Right atrium auricular region (tissue), 2 donors: ENCODE measurements around the gene TMED4. TPM values are rescaled to one million over a fixed set of nuclear protein-coding genes. Genes with fewer than 3 reads are reported as not detected.

ENCODE experiments used
- DNase-seq: peaks from one replicate; pipeline ENCODE4 v3.0.0-alpha.2; 2019; ENCODE audit warnings: low spot score
- H3K27ac ChIP-seq, 2 donors: fragments of 200-600 bp; sonication (generic); 1 replicate in 1 of 2; 2 replicates in 1 of 2; pipeline ENCODE4 v1.5.1; 2016 to 2019
- H3K27me3 ChIP-seq, 2 donors: fragments of 200-600 bp; sonication (generic); one replicate each; pipeline versions ENCODE4 v1.5.1 to v1.6.0; 2017 to 2019
- H3K36me3 ChIP-seq: fragments of 200-600 bp; sonication (generic); one replicate; pipeline ENCODE4 v1.5.1; 2016
- H3K4me1 ChIP-seq, 2 donors: fragments of 200-600 bp; sonication (generic); one replicate each; pipeline versions ENCODE4 v1.5.1 to v1.6.0; 2017 to 2019
- H3K4me3 ChIP-seq, 2 donors: fragments of 200-600 bp; sonication (generic); 1 replicate in 1 of 2; 2 replicates in 1 of 2; pipeline ENCODE4 v1.5.1; 2017 to 2019; ENCODE audit warnings: mild to moderate bottlenecking in 1 of 2, moderate library complexity in 1 of 2
- H3K9me3 ChIP-seq, 2 donors: fragments of 200-600 bp; sonication (generic); one replicate each; pipeline ENCODE4 v1.5.1; 2019
- total RNA-seq, 2 donors: library from RNA; depleted of rRNA; stranded (reverse); fragments of >200 nt; gene quantifications; one replicate each; pipeline ENCODE4 v1.1.0, GENCODE V29; 2016
- TF ChIP-seq, protein P1 (sequence below), 2 donors: fragments of 200-600 bp; sonication (generic); IDR thresholded peaks; one replicate each; pipeline ENCODE4 v1.5.1; 2019; ENCODE audit warnings: antibody characterized with exemption in 2 of 2

Gene TMED4
- total RNA-seq, 2 donors from 2014 or later = 113 to 120 TPM

DNA sequence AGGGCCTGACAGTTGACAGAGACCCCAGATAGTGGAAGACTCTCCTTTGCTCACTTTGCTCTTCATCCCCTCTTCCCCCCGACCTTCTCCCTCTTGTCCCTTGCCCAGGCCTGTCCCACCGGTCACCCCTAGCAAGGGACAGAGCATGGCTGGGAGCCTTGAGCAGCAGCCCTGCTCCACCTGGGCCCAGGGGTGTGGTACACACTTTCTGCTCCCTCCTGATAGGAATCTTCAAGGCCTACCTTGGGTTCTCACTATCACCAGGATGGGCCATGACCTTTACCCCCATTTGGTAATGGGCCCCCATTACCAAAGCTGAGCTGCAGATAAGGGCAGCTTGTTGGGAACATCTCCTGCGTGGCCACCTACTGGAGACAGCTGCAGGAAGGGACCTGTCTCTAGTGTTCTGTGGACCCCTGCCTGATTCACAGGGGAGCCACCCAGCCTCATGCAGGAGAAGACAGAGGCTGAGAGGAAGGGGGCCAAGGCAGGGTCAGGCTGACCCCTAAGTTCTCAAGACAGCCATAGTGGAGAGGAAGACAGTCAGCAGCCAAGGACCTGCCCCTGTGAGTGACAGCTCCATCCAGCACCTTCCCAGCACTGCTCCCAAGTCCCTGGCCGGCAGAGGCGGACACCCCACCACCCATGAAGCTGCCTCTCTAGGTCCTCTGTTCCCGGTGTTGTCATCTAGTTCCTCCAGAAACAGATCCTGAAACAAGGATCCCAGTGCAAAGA lies 40.0 kb downstream of the TMED4 start:
- Histone ChIP-seq H3K4me3 (no peak overlapping the region), H3K27ac (no peak overlapping the region), H3K27me3 (no peaks in the 10 kb centered on the region), H3K36me3 (no peaks in the 10 kb centered on the region), H3K9me3 (no peaks in the 10 kb centered on the region), H3K4me1 (no peaks in the 10 kb centered on the region)
- no peak for DNase-seq
- TF ChIP-seq, protein P1, sequence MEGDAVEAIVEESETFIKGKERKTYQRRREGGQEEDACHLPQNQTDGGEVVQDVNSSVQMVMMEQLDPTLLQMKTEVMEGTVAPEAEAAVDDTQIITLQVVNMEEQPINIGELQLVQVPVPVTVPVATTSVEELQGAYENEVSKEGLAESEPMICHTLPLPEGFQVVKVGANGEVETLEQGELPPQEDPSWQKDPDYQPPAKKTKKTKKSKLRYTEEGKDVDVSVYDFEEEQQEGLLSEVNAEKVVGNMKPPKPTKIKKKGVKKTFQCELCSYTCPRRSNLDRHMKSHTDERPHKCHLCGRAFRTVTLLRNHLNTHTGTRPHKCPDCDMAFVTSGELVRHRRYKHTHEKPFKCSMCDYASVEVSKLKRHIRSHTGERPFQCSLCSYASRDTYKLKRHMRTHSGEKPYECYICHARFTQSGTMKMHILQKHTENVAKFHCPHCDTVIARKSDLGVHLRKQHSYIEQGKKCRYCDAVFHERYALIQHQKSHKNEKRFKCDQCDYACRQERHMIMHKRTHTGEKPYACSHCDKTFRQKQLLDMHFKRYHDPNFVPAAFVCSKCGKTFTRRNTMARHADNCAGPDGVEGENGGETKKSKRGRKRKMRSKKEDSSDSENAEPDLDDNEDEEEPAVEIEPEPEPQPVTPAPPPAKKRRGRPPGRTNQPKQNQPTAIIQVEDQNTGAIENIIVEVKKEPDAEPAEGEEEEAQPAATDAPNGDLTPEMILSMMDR (IDR thresholded peaks at IDR 0.05) = no peak

DNA sequence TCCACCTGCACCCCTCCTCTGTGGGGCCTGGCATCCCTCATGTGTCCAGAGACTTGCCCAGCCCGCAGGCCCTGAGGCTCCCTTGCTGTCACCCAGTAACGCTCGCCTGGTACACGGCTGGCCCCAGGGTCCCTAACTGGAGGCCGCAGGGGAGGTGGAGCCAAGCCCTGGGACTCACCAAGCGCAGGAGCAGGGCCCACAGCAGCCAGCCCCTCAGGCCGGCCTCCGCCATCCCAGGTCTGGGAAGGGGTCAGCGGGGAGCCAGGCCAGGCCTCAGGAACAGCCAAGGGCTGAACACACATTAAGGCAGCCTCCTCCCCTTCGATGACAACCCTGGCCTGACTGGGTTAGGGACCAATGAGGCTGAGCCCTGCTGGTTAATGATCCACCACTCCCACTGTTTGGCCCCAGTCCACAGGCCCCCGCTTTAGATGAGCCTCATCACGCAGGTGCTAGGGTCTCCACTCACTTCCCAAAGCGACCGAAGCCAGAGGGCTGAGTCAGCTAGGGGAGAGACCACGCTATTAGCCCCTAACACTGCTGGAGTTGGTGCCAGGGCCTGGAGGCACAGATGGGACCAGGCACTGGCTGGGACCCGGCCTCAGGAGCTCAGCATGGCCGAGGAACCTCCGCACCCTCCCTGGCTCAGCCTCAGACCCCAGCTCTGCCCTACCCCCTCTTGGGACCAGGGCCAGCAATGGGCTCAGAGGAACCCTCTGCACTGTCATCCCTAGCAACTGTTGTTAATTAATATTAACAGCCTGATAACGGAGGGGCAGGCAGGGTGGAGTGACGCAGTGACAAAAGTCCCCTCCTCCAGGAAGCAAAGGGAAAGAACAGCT lies 40.8 kb downstream of the TMED4 start, which contains the start of gene NPC1L1:
Gene NPC1L1, minus strand, starts transcription at position 303 of the 842 bp plus-strand sequence. Its CDS starts 71 bp downstream, at position 232.
- Histone ChIP-seq H3K36me3 (no peaks in the 10 kb centered on the region), H3K4me1 (no peaks in the 10 kb centered on the region), H3K9me3 (no peaks in the 10 kb centered on the region), H3K27me3 (no peaks in the 10 kb centered on the region), H3K27ac (no peak within 1 kb of the TSS), H3K4me3 (no peak within 1 kb of the TSS)
- TF ChIP-seq, protein P1 (IDR thresholded peaks at IDR 0.05) = no peak
- DNase-seq = no peak

DNA sequence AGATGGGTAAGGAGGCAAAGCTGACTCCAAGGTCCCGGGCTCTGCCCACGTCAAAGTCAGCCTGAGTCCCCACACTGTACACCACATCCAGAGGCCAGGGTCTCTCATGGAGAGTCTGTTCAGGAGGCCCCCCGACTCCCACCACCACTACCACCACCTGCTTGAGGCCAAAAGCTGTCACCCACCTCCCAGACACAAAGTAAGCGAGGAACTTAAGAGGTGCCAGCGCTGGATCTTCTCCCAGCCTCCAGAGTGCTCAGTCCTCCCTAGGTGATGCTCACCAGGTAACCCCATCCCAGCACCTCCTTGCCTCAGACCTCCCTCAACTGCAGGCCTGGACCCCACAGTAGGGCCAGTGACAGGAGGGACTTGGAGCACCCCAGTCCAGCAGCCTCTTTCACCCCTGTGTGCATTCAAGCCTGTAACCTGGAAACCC lies 41.4 kb downstream of the TMED4 start:
- TF ChIP-seq, protein P1 (IDR thresholded peaks at IDR 0.05) = no peak
- Histone ChIP-seq H3K27ac (no peak overlapping the region), H3K9me3 (no peaks in the 10 kb centered on the region), H3K27me3 (no peaks in the 10 kb centered on the region), H3K4me1 (no peaks in the 10 kb centered on the region), H3K4me3 (no peak overlapping the region), H3K36me3 (no peaks in the 10 kb centered on the region)
- no peak for DNase-seq

DNA sequence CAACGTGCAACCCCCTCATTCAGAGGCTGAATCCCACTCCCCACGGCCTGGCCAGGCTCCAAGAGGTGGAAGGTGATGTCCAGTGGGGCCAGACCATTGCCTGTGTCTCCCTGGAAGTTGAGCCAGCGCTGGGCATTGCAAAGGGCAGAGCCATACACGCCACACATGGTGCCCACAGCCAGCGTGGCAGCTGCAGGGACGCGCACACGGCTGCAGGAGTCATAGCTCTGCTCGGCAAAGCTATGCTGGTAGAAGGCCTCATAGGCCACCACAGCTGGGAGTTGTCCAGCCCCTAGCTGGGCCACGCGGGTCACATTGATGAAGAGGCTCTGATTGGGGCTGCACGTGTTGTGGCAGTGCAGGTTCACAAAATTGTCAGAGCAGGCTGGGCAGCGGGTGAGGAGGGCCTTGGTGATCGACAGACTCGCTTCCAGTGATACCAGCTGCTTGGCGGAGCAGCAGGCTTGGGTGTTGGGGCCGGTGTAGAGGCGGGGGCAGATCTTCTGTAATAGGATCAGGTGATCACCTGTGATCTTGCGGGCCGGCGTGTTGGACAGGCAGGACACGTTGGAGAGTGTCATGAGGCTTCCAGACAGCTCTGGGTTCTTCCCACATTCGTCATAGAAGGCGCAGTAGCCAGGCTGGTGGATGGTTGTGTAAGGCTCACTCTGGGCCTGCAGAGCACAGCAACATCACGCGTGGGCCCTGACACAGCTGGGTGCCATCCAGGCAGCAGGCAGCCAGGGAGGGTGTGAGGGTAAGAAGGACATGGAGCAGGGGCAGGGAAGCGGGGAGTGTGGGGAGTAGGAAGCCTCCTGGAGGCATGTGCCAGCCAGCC lies 42.1 kb downstream of the TMED4 start:
- Histone ChIP-seq H3K4me1 (no peaks in the 10 kb centered on the region), H3K36me3 (no peaks in the 10 kb centered on the region), H3K27ac (no peak overlapping the region), H3K27me3 (no peaks in the 10 kb centered on the region), H3K9me3 (no peaks in the 10 kb centered on the region), H3K4me3 (no peak overlapping the region)
- DNase-seq = no peak
- TF ChIP-seq, protein P1 (IDR thresholded peaks at IDR 0.05) = no peak

DNA sequence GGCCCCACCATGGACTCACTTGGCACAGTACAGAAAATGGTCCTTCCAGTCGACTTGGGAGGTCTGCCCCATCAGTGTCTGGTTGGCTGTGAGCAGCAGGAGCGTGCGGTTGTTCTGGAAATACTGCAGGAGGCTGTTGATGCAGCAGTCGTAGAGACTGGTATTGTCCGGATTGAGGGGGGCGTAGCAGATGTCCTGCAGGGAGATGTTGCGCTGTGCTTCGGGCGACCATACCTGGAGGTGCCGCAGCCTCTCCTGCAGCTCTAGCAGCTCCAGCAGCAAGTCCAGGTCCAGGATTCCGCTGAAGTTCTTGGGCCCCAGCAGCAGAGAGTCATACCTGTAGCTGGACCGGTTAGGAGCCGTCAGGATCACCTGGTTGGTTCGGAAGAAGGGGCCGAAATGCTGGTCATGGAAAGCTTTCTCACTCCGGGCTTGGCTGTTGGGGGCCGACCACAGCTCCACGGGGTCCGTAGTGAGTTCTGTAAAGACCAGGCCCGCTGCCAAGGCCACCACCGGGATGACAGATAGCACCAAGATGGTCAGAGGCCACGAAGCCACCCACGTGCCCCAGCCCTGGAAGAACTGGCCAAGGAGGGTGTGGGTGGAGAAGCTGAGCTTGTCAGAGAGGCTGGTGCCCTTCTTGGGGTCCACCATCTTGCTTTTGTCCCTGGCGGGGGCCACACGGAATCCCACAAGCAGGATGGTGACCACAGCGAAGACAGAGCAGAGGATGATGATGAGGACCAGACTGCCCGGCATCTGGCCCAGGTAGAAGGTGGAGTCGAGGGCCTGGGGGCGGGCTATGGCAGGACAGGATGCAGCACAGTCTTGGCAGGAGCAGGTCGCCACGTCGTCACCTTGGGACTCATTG lies 43.0 kb downstream of the TMED4 start:
- Histone ChIP-seq H3K36me3 (no peaks in the 10 kb centered on the region), H3K27ac (no peak overlapping the region), H3K27me3 (no peaks in the 10 kb centered on the region), H3K9me3 (no peaks in the 10 kb centered on the region), H3K4me1 (no peaks in the 10 kb centered on the region), H3K4me3 (no peak overlapping the region)
- no peak for DNase-seq
- TF ChIP-seq, protein P1 (IDR thresholded peaks at IDR 0.05) = no peak
